PC-3 (cell line): Measurements from ENCODE around the gene CMTM3.

ENCODE experiments used
- CTCF ChIP-seq: fragments of 300-600 bp; sonication (generic); conservative IDR thresholded peaks from 2 replicates; pipeline ENCODE4 v1.5.1; 2017; ENCODE audit warnings: antibody characterized with exemption, low read depth, mild to moderate bottlenecking, low read length
- EZH2 ChIP-seq: fragments of 300-600 bp; sonication (generic); IDR thresholded peaks from one replicate; pipeline ENCODE4 v1.6.1; 2017; ENCODE audit warnings: antibody characterized with exemption, mild to moderate bottlenecking, low read length; ENCODE audit not compliant: unreplicated experiment

DNA sequence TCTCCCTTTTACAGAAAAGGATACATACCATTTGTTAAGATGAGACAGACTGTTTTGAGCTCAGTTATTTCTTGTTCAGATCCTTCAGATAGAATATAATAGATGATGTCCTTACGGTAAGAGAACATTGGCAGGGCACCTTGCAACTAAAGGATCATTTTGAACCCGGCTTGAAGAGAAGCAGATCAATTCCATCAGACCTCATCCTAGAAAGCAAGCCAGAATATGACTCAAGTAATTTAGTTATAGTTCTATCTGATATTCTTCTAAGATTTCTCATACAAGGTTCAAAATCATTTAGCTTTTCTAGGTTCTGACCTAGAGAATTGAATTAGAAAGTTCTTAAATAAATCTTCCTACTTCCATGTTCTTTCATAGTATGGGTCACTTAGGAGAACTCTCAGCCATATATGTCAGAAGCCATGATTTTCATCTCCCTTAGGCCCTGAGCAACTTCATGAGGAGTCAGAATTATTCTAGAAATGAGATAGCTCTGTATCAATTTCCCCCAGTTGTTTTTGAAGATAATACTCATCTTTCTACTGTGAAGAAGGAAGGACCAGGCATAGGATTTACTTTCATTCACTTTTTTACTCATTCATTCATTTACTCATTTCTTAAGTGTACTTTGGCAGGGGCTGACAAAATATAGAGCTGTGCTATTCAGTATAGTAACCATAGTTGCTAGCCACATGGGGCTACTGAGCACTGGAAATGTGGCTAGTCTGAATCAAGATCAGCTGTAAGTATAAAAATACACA is 40.8 kb upstream of the CMTM3 start:
- no peak for TF ChIP-seq CTCF
- no peak for TF ChIP-seq EZH2
